Natural killer cell (primary cell): ENCODE data around the gene MAN2B2. TPM values are rescaled to one million over a fixed set of nuclear protein-coding genes. Genes with fewer than 3 reads are reported as not detected.
A peak's percentile ranks its signal among the peaks of the same experiment; 100 is the strongest.

ENCODE experiments used
- ATAC-seq, 3 donors: fragments of 150-1000 bp in 2 of 3; fragments of 200-7000 bp in 1 of 3; cut with Tn5 transposase; 1 replicate in 1 of 3; 2 replicates in 2 of 3; pipeline ENCODE4 v1.10.0; 2021; ENCODE audit warnings: mild to moderate bottlenecking in 2 of 3, moderate library complexity in 2 of 3
- DNase-seq, 2 donors: peaks; one replicate each; pipeline versions ENCODE4 v3.0.0 to v3.0.0-alpha.2; 2013 to 2021; ENCODE audit warnings: mixed read lengths in 1 of 2
- H3K27ac ChIP-seq: one replicate; pipeline ENCODE4 v1.5.1; 2013; ENCODE audit warnings: mild to moderate bottlenecking, low read length
- H3K27me3 ChIP-seq: one replicate; pipeline ENCODE4 v1.6.1; 2013; ENCODE audit warnings: low read length; ENCODE audit not compliant: control insufficient read depth, insufficient read depth
- H3K36me3 ChIP-seq: one replicate; pipeline ENCODE4 v1.6.1; 2013; ENCODE audit warnings: low read length; ENCODE audit not compliant: control insufficient read depth, insufficient read depth
- H3K4me1 ChIP-seq: one replicate; pipeline ENCODE4 v1.6.1; 2013; ENCODE audit warnings: low read length; ENCODE audit not compliant: control insufficient read depth, insufficient read depth
- H3K4me3 ChIP-seq: one replicate; pipeline ENCODE4 v1.5.1; 2013; ENCODE audit warnings: low read length
- H3K9me3 ChIP-seq: one replicate; pipeline ENCODE4 v1.6.1; 2013; ENCODE audit warnings: low read length; ENCODE audit not compliant: control insufficient read depth, insufficient read depth
- H3K27ac Mint-ChIP-seq, 2 donors: one replicate each; pipeline ENCODE4 v1.8.0; 2022; ENCODE audit warnings: mild to moderate bottlenecking in 2 of 2, mixed read lengths in 2 of 2, moderate library complexity in 1 of 2
- H3K27me3 Mint-ChIP-seq, 2 donors: one replicate each; pipeline ENCODE4 v1.8.0; 2022; ENCODE audit warnings: low read depth in 2 of 2, mixed read lengths in 2 of 2
- H3K36me3 Mint-ChIP-seq: one replicate; pipeline ENCODE4 v1.8.0; 2022; ENCODE audit warnings: mixed read lengths
- H3K4me1 Mint-ChIP-seq, 2 donors: one replicate each; pipeline ENCODE4 v1.8.0; 2022; ENCODE audit warnings: mixed read lengths in 2 of 2
- H3K4me3 Mint-ChIP-seq: one replicate; pipeline ENCODE4 v1.8.0; 2022; ENCODE audit warnings: mild to moderate bottlenecking, moderate library complexity, mixed read lengths
- H3K9me3 Mint-ChIP-seq, 2 donors: one replicate each; pipeline ENCODE4 v1.8.0; 2022; ENCODE audit warnings: mixed read lengths in 2 of 2
- WGBS: methylation state at CpG from one replicate; pipeline ENCODE4 v1.1.7; 2013; ENCODE audit warnings: missing lambda C conversion rate; ENCODE audit not compliant: insufficient coverage; 5-methylcytosine and 5-hydroxymethylcytosine counted together
- intact Hi-C: fragments of 100-400 bp; cut with micrococcal nuclease; formaldehyde crosslinking; loops from one replicate; pipeline ENCODE4 v1.14.2; 2022
- total RNA-seq, 4 donors: library from RNA; stranded (reverse); fragments of 120-200 nt in 1 of 4; gene quantifications; one replicate each; pipeline versions ENCODE4 v1.2.3 to v1.2.4, GENCODE V29; 2013 to 2022
- TF ChIP-seq, protein P1 (sequence below): fragments of 200-600 bp; IDR thresholded peaks from one replicate; pipeline ENCODE4 v1.8.0; 2022; ENCODE audit warnings: antibody characterized with exemption

Gene MAN2B2
- total RNA-seq, 3 donors from 2014 or later (not counting 1 experiment from before 2014, with no cell fraction given), result 34.5 to 47.8 (median 39.0) TPM

DNA sequence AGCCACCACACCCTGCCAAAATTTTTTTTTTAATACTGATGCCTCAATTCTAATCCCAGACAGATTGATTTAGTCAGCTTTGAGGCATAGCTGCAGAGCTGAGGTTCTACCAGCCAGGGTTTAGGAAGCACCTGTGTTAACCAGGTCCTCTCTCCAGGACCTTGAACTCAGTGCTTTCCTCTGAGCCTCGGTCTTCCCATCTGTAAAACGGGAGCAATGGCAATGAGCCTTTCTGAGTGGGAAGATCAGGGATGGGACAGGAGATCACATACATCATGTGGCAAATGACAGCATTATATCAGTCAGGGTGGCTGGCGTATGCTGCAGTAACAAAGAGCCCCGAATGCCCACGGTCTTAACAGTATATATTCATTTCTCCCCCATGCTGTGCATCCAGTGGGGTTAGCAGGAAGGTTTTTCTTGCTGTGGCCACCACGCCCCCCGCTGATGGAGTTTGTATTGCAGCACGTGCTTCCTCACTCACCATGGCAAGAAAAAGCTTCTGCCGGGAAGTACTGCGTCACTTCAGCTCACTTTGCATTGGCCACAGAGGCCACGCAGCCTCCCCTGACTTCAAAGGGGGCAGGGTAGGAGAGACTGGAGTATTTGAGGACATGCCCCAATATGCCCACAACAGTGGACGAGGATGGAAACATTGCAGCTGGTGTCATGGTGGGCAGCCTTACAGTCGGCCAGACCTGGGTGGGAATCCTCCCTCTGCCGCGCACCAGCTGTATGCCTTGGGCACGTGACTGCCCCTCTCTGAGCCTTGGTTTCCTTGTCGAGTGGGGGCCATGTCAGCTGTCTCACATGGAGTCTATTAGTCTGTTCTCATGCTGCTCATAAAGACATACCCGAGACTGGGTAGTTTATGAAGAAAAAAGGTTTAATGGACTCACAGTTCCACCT lies 41.4 kb downstream of the MAN2B2 start:
- TF ChIP-seq, protein P1, sequence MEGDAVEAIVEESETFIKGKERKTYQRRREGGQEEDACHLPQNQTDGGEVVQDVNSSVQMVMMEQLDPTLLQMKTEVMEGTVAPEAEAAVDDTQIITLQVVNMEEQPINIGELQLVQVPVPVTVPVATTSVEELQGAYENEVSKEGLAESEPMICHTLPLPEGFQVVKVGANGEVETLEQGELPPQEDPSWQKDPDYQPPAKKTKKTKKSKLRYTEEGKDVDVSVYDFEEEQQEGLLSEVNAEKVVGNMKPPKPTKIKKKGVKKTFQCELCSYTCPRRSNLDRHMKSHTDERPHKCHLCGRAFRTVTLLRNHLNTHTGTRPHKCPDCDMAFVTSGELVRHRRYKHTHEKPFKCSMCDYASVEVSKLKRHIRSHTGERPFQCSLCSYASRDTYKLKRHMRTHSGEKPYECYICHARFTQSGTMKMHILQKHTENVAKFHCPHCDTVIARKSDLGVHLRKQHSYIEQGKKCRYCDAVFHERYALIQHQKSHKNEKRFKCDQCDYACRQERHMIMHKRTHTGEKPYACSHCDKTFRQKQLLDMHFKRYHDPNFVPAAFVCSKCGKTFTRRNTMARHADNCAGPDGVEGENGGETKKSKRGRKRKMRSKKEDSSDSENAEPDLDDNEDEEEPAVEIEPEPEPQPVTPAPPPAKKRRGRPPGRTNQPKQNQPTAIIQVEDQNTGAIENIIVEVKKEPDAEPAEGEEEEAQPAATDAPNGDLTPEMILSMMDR, result no peak
- WGBS, result 96% methylated on average over 16 of the region's 18 CpGs
- H3K36me3 ChIP-seq, result peaks cover 65% of the 10 kb centered on the region
- no peak overlapping the region for H3K4me3 ChIP-seq
- no peak for ATAC-seq
- H3K9me3 Mint-ChIP-seq, result no peaks in the 10 kb centered on the region
- H3K27ac Mint-ChIP-seq, result no peak overlapping the region
- H3K9me3 ChIP-seq, result no peaks in the 10 kb centered on the region
- H3K36me3 Mint-ChIP-seq, result peaks cover 7% of the 10 kb centered on the region
- H3K4me1 ChIP-seq, result no peaks in the 10 kb centered on the region
- no peak overlapping the region for H3K4me3 Mint-ChIP-seq
- no peak overlapping the region for H3K27ac ChIP-seq
- H3K4me1 Mint-ChIP-seq, result no peaks in the 10 kb centered on the region
- no peak for DNase-seq
- intact Hi-C loops, result no loop called here
- no peaks in the 10 kb centered on the region for H3K27me3 Mint-ChIP-seq
- H3K27me3 ChIP-seq, result no peaks in the 10 kb centered on the region

DNA sequence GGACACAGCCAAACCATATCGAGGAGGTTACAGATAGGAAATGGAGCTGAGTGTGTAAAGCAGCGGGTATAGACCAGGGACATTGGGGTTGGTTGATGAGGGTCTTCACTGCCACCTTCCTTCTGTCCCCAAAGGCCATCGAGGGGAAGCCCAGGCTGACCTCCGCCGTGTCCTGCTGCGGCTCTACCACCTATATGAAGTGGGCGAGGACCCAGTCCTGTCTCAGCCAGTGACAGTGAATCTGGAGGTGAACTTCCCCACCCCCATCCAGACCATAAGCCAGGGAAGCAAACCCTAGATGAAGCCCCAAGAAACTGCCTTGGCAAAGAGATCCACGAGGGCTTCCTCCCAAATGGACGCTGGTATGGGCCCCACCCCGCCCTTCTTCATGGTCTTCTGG lies 42.3 kb downstream of the MAN2B2 start:
- Histone ChIP-seq H3K4me1 (no peaks in the 10 kb centered on the region), H3K9me3 (no peaks in the 10 kb centered on the region), H3K27me3 (no peaks in the 10 kb centered on the region), H3K36me3 (peaks cover 56% of the 10 kb centered on the region), H3K4me3 (no peak overlapping the region), H3K27ac (no peak overlapping the region)
- H3K4me3 Mint-ChIP-seq, result no peak overlapping the region
- no peaks in the 10 kb centered on the region for H3K4me1 Mint-ChIP-seq
- TF ChIP-seq, protein P1, result no peak
- H3K27ac Mint-ChIP-seq, result no peak overlapping the region
- peaks cover 7% of the 10 kb centered on the region for H3K36me3 Mint-ChIP-seq
- no peak for DNase-seq
- H3K9me3 Mint-ChIP-seq, result no peaks in the 10 kb centered on the region
- WGBS, result 99% methylated on average over 10 of the region's 10 CpGs
- no peak for ATAC-seq
- intact Hi-C loops, result no loop called here
- no peaks in the 10 kb centered on the region for H3K27me3 Mint-ChIP-seq

DNA sequence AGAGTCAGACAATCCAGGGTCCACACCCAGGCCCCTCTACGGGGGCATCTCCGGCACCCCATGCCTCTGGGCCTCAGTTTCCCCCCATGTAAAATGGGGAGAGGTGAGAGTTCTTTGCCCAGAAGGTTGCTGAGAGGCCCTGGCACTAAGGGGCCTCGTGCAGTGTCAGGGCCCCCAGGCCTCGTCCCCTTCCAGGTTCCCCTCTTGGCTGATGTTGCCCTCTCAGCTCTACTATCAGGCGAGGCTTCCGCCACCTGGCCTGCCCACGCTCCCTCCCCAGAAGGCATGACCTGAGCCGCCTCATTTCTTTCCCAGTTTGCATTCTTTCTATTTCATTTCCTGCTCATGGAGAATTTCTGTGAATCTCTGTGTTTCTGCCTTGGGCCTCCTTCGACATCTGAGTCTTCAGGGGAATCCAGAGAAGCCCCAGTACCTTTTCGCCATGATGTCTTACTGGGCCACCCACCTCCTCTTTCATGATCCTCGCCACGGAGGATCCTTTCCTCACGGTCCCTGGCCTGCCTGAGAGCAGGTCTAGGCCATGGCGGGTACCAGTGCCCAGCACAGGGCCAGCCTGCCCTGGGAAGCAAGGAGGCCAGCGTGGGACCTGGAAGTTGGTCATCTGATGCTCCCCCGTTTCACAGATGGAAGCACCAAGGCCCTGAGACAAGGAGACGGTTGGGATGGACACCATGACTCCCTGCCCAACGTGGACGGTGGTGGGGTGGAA lies 43.6 kb downstream of the MAN2B2 start:
- intact Hi-C loops, result no loop called here
- Histone ChIP-seq H3K36me3 (peaks cover 47% of the 10 kb centered on the region), H3K9me3 (no peaks in the 10 kb centered on the region), H3K4me3 (no peak overlapping the region), H3K27ac (no peak overlapping the region), H3K4me1 (no peaks in the 10 kb centered on the region), H3K27me3 (no peaks in the 10 kb centered on the region)
- Mint-ChIP-seq H3K9me3 (no peaks in the 10 kb centered on the region), H3K27me3 (no peaks in the 10 kb centered on the region), H3K27ac (peak overlapping the region in 1 of 2 donors; percentile 60), H3K4me1 (no peaks in the 10 kb centered on the region), H3K4me3 (no peak overlapping the region), H3K36me3 (peaks cover 7% of the 10 kb centered on the region)
- WGBS, result 92% methylated on average over 19 of the region's 19 CpGs
- ATAC-seq (no peak), DNase-seq (no peak)
- TF ChIP-seq, protein P1, result no peak
